HCT116 (cell line): Measurements from ENCODE around the gene HRH2. TPM values are rescaled to one million over a fixed set of nuclear protein-coding genes. Genes with fewer than 3 reads are reported as not detected.

Source experiments
- ATAC-seq: fragments of 200-7000 bp; cut with Tn5 transposase; 2 replicates; pipeline ENCODE4 v1.9.1; 2020; ENCODE audit warnings: mild to moderate bottlenecking, moderate library complexity
- BruUV-seq: library from RNA; stranded (reverse); fragments of 400-500 nt; replicated peaks from 2 replicates; lab custom pipeline; 2021; lab: Mats Ljungman, UMichigan
- CTCF ChIA-PET: fragments of 300-600 bp; sonication (Branson Sonifier 250); formaldehyde crosslinking; loops from one replicate; lab custom pipeline; 2021; ENCODE audit warnings: antibody characterized with exemption; lab: Charles Lee
- POLR2A ChIA-PET: fragments of 300-600, 350-600 bp; sonication (Branson Sonifier 250); formaldehyde crosslinking; loops from one replicate; lab custom pipeline; 2021; ENCODE audit warnings: antibody characterized with exemption; lab: Charles Lee
- RAD21 ChIA-PET, 2 experiments: fragments of 300-600 bp; sonication (Branson Sonifier 250); formaldehyde crosslinking; loops; one replicate each; lab custom pipeline; 2023; ENCODE audit warnings: low total read pairs in 2 of 2; ENCODE audit not compliant: uncharacterized antibody in 2 of 2, unreplicated experiment in 2 of 2, low non-redundant PET in 1 of 2; lab: Charles Lee
- DNase-seq: peaks from one replicate; pipeline ENCODE4 v3.0.0-alpha.2; 2010; ENCODE audit warnings: low read depth, low spot score
- H2AFZ ChIP-seq: fragments of 200-600 bp; shearing (Covaris generic), sonication (generic); 2 replicates; pipeline ENCODE4 v1.6.1; 2017; ENCODE audit warnings: low read depth, mixed run types, mixed read lengths, antibody characterized with exemption, low read length; ENCODE audit not compliant: poor library complexity, severe bottlenecking
- H3K27ac ChIP-seq: 2 replicates; pipeline ENCODE4 v1.5.1; 2012; ENCODE audit warnings: low read depth, low read length
- H3K27me3 ChIP-seq: fragments of 200-600 bp; sonication (generic); 2 replicates; pipeline ENCODE4 v1.6.1; 2016; ENCODE audit warnings: mixed run types, low read length, mixed read lengths; ENCODE audit not compliant: insufficient read depth
- H3K36me3 ChIP-seq, 2 experiments: fragments of 200-500 bp in 1 of 2; fragments of 200-600 bp in 1 of 2; sonication (Bioruptor generic) in 1 of 2; sonication (generic) in 1 of 2; 2 replicates each; pipeline versions ENCODE4 v1.5.1 to v1.6.1; 2014 to 2016; ENCODE audit warnings: low read length in 2 of 2, inconsistent platforms in 1 of 2, mixed read lengths in 1 of 2, mixed run types in 1 of 2; ENCODE audit not compliant: insufficient read depth in 2 of 2, control insufficient read depth in 1 of 2
- H3K4me1 ChIP-seq, 2 experiments: fragments of 200-600 bp in 1 of 2; sonication (generic) in 1 of 2; 2 replicates each; pipeline versions ENCODE4 v1.5.1 to v1.6.1; 2012 to 2017; ENCODE audit warnings: low read length in 2 of 2, inconsistent platforms in 1 of 2, mild to moderate bottlenecking in 1 of 2, mixed read lengths in 1 of 2, mixed run types in 1 of 2, moderate library complexity in 1 of 2; ENCODE audit not compliant: insufficient read depth in 2 of 2, control insufficient read depth in 1 of 2
- H3K4me2 ChIP-seq: fragments of 200-600 bp; sonication (generic); 2 replicates; pipeline ENCODE4 v1.6.1; 2017; ENCODE audit warnings: mixed run types, low read length, mixed read lengths
- H3K4me3 ChIP-seq, 2 experiments: fragments of 200-600 bp in 1 of 2; sonication (generic) in 1 of 2; replicated peaks in 1 of 2; 2 replicates each; pipeline ENCODE4 v1.5.1; 2011 to 2016; ENCODE audit warnings: low read length in 2 of 2, control low read depth in 1 of 2, low read depth in 1 of 2, mild to moderate bottlenecking in 1 of 2, mixed read lengths in 1 of 2, mixed run types in 1 of 2
- H3K79me2 ChIP-seq: fragments of 200-600 bp; sonication (generic); 2 replicates; pipeline ENCODE4 v1.6.1; 2017; ENCODE audit warnings: mild to moderate bottlenecking, mixed run types, low read length, moderate library complexity, mixed read lengths; ENCODE audit not compliant: insufficient read depth
- H3K9ac ChIP-seq: fragments of 200-600 bp; sonication (generic); 2 replicates; pipeline ENCODE4 v1.6.1; 2016; ENCODE audit warnings: low read length, mixed read lengths
- H3K9me2 ChIP-seq: fragments of 200-600 bp; sonication (generic), shearing (Covaris generic); 2 replicates; pipeline ENCODE4 v1.6.1; 2017; ENCODE audit warnings: mixed run types, mild to moderate bottlenecking, moderate library complexity; ENCODE audit not compliant: insufficient read depth
- H3K9me3 ChIP-seq, 2 experiments: fragments of 200-500 bp in 1 of 2; fragments of 200-600 bp in 1 of 2; sonication (Bioruptor generic) in 1 of 2; sonication (generic) in 1 of 2; 2 replicates each; pipeline ENCODE4 v1.6.1; 2014 to 2017; ENCODE audit warnings: low read length in 2 of 2, mixed read lengths in 2 of 2, inconsistent platforms in 1 of 2, low read depth in 1 of 2, mild to moderate bottlenecking in 1 of 2, mixed run types in 1 of 2, moderate library complexity in 1 of 2; ENCODE audit not compliant: control insufficient read depth in 1 of 2, insufficient read depth in 1 of 2
- H4K20me1 ChIP-seq: fragments of 200-600 bp; sonication (generic), shearing (Covaris generic); 2 replicates; pipeline ENCODE4 v1.6.1; 2017; ENCODE audit warnings: mixed run types, mild to moderate bottlenecking, moderate library complexity; ENCODE audit not compliant: insufficient read depth
- CBX3 ChIP-seq: IDR thresholded peaks from 2 replicates; pipeline ENCODE4 v1.6.1; 2012; ENCODE audit warnings: low read depth
- CEBPB ChIP-seq: IDR thresholded peaks from 2 replicates; pipeline ENCODE4 v1.6.1; 2012; ENCODE audit warnings: low read depth
- CTCF ChIP-seq, 3 experiments: fragments of 200-600 bp in 1 of 3; sonication (generic) in 1 of 3; IDR thresholded peaks in 2 of 3; conservative IDR thresholded peaks in 1 of 3; 2 replicates each; pipeline ENCODE4 v1.5.1; 2012 to 2017; ENCODE audit warnings: low read depth in 2 of 3, low read length in 2 of 3, antibody characterized with exemption in 1 of 3, borderline replicate concordance in 1 of 3, control low read depth in 1 of 3, mild to moderate bottlenecking in 1 of 3, mixed read lengths in 1 of 3, mixed run types in 1 of 3, moderate library complexity in 1 of 3; ENCODE audit not compliant: insufficient read depth in 1 of 3
- ELF1 ChIP-seq: IDR thresholded peaks from 2 replicates; pipeline ENCODE4 v1.6.1; 2012; ENCODE audit warnings: low read depth, borderline replicate concordance
- EZH2 ChIP-seq: fragments of 200-600 bp; sonication (generic); IDR thresholded peaks from 2 replicates; pipeline ENCODE4 v1.6.1; 2017; ENCODE audit warnings: antibody characterized with exemption, mixed run types
- EZH2phosphoT487 ChIP-seq: fragments of 200-600 bp; IDR thresholded peaks from 2 replicates; pipeline ENCODE4 v1.6.1; 2018; ENCODE audit warnings: antibody characterized with exemption, borderline replicate concordance
- JUND ChIP-seq: IDR thresholded peaks from 2 replicates; pipeline ENCODE4 v1.6.1; 2012
- MAX ChIP-seq: IDR thresholded peaks from 2 replicates; pipeline ENCODE4 v1.6.1; 2012
- POLR2A ChIP-seq: IDR thresholded peaks from 2 replicates; pipeline ENCODE4 v1.7.0; 2011; ENCODE audit warnings: borderline replicate concordance; ENCODE audit not compliant: insufficient read depth, insufficient read length; ENCODE audit errors: extremely low read depth
- POLR2AphosphoS5 ChIP-seq: IDR thresholded peaks from 2 replicates; pipeline ENCODE4 v1.6.1; 2011; ENCODE audit warnings: mild to moderate bottlenecking, low read depth, low read length, moderate library complexity
- SIN3A ChIP-seq: IDR thresholded peaks from 2 replicates; pipeline ENCODE4 v1.6.1; 2012; ENCODE audit warnings: low read depth
- SP1 ChIP-seq: IDR thresholded peaks from 2 replicates; pipeline ENCODE4 v1.6.1; 2012; ENCODE audit warnings: low read depth
- ZBTB33 ChIP-seq: IDR thresholded peaks from 2 replicates; pipeline ENCODE4 v1.6.1; 2011; ENCODE audit warnings: mild to moderate bottlenecking, low read length, moderate library complexity; ENCODE audit not compliant: insufficient replicate concordance; ENCODE audit errors: extremely low read depth
- ZFX ChIP-seq: fragments of 450-650 bp; IDR thresholded peaks from 2 replicates; pipeline ENCODE4 v1.6.1; 2017
- ZNF274 ChIP-seq: fragments of 200-500 bp; sonication (Bioruptor generic); IDR thresholded peaks from 2 replicates; pipeline ENCODE4 v1.6.1; 2014; ENCODE audit warnings: mild to moderate bottlenecking, low read depth, low read length, inconsistent platforms
- intact Hi-C: fragments of 100-400 bp; cut with micrococcal nuclease; formaldehyde crosslinking; loops from 2 replicates; pipeline ENCODE4 v1.10.0; 2022
- total RNA-seq: library from RNA; stranded (reverse); gene quantifications from one replicate; pipeline ENCODE4 v1.2.1, GENCODE V29; 2021; ENCODE audit not compliant: unreplicated experiment

The HRH2 gene
- total RNA-seq, 1 experiment from 2014 or later, result 0.12 TPM

GRCh38 chr5:175675873-175676272, 18.0 kb downstream of the HRH2 start:
- Histone ChIP-seq H3K4me2 (no peak overlapping the region), H3K9ac (no peak overlapping the region), H3K79me2 (no peaks in the 10 kb centered on the region), H3K36me3 (no peaks in the 10 kb centered on the region), H3K27ac (no peak overlapping the region), H3K4me3 (no peak overlapping the region), H3K4me1 (no peaks in the 10 kb centered on the region), H4K20me1 (no peaks in the 10 kb centered on the region), H3K9me3 (no peaks in the 10 kb centered on the region), H3K27me3 (peaks cover 63% of the 10 kb centered on the region), H3K9me2 (no peaks in the 10 kb centered on the region), H2AFZ (no peak overlapping the region)
- no peak for TF ChIP-seq EZH2phosphoT487
- no peak for TF ChIP-seq ELF1
- TF ChIP-seq POLR2AphosphoS5, result no peak
- TF ChIP-seq CEBPB, result no peak
- TF ChIP-seq ZBTB33, result no peak
- no peak for TF ChIP-seq POLR2A
- no peak for TF ChIP-seq EZH2
- no TSS peak for BruUV-seq
- ATAC-seq (no peak), DNase-seq (no peak)
- POLR2A ChIA-PET, result no interaction called here
- intact Hi-C loops, result no loop called here
- CTCF ChIA-PET, result interaction anchor here (1.3 kb wide), 1 partner anchor 142 kb away, joined by 4 read pairs; no protein-coding TSS in a partner anchor
- RAD21 ChIA-PET, result no interaction called here

- Histone ChIP-seq H3K9me3 (no peaks in the 10 kb centered on the region), H3K4me2 (no peak overlapping the region), H2AFZ (no peak overlapping the region), H3K9ac (no peak overlapping the region), H3K27ac (no peak overlapping the region), H3K27me3 (peaks cover 76% of the 10 kb centered on the region), H4K20me1 (no peaks in the 10 kb centered on the region), H3K36me3 (no peaks in the 10 kb centered on the region), H3K79me2 (no peaks in the 10 kb centered on the region), H3K4me3 (no peak overlapping the region), H3K4me1 (no peaks in the 10 kb centered on the region), H3K9me2 (no peaks in the 10 kb centered on the region)
- no peak for DNase-seq
- intact Hi-C loops, result no loop called here
- CTCF ChIA-PET, result interaction anchor here (1.3 kb wide), 1 partner anchor 19 kb away, joined by 4 read pairs; no protein-coding TSS in a partner anchor
- no TSS peak for BruUV-seq
- RAD21 ChIA-PET, result no interaction called here
- no peak for TF ChIP-seq JUND
- no peak for TF ChIP-seq CTCF (IDR thresholded peaks at IDR 0.05 in 2 of 3, conservative IDR thresholded peaks at IDR 0.05 in 1 of 3; ENCODE audit: borderline replicate concordance in 1 of 3, insufficient read depth in 1 of 3, low read depth in 2 of 3, low read length in 2 of 3)
- TF ChIP-seq ZBTB33, result no peak
- TF ChIP-seq CEBPB, result no peak
- TF ChIP-seq SP1, result no peak
- TF ChIP-seq POLR2A, result no peak
- no peak for TF ChIP-seq MAX
- no peak for TF ChIP-seq EZH2
- TF ChIP-seq CBX3, result no peak
- no peak for TF ChIP-seq SIN3A
- TF ChIP-seq ZNF274, result no peak
- no peak for TF ChIP-seq ZFX
- ATAC-seq, result no peak
- POLR2A ChIA-PET, result no interaction called here
These were observed 19.7 kb downstream of the HRH2 start for GRCh38 chr5:175677571-175677970.
